Panc1 (cell line): ENCODE data around the gene C1orf210. TPM values are rescaled to one million over a fixed set of nuclear protein-coding genes. Genes with fewer than 3 reads are reported as not detected.

Source experiments
- ATAC-seq: fragments of 200-7000 bp; cut with Tn5 transposase; 2 replicates; pipeline ENCODE4 v1.9.1; 2020; ENCODE audit warnings: mild to moderate bottlenecking, moderate library complexity
- BruUV-seq: library from RNA; stranded (reverse); fragments of 400-500 nt; replicated peaks from 2 replicates; lab custom pipeline; 2021; lab: Mats Ljungman, UMichigan
- CTCF ChIA-PET: fragments of 300-600 bp; sonication (Branson Sonifier 250); formaldehyde crosslinking; loops from one replicate; lab custom pipeline; 2022; ENCODE audit warnings: antibody characterized with exemption; lab: Charles Lee
- POLR2A ChIA-PET: fragments of 300-600 bp; sonication (Branson Sonifier 250); formaldehyde crosslinking; loops from one replicate; lab custom pipeline; 2022; ENCODE audit warnings: antibody characterized with exemption; lab: Charles Lee
- DNase-seq: peaks from one replicate; pipeline ENCODE4 v3.0.0-alpha.2; 2010; ENCODE audit warnings: low read depth, low spot score
- H3K27ac ChIP-seq: 2 replicates; pipeline ENCODE4 v1.5.1; 2011; ENCODE audit warnings: mild to moderate bottlenecking, low read length, inconsistent platforms
- H3K27me3 ChIP-seq: fragments of 200-500 bp; sonication (Bioruptor generic); 2 replicates; pipeline ENCODE4 v1.6.0; 2014; ENCODE audit warnings: low read length, inconsistent platforms; ENCODE audit not compliant: control insufficient read depth, insufficient read depth
- H3K36me3 ChIP-seq: fragments of 200-500 bp; sonication (Bioruptor generic); 2 replicates; pipeline ENCODE4 v1.5.1; 2014; ENCODE audit warnings: inconsistent platforms, mild to moderate bottlenecking, low read length, moderate library complexity; ENCODE audit not compliant: control insufficient read depth, insufficient read depth
- H3K4me1 ChIP-seq: 2 replicates; pipeline ENCODE4 v1.5.1; 2011; ENCODE audit warnings: inconsistent platforms, mild to moderate bottlenecking, low read length, moderate library complexity; ENCODE audit not compliant: control insufficient read depth, insufficient read depth
- H3K4me3 ChIP-seq, 2 experiments: 2 replicates each; pipeline ENCODE4 v1.5.1; 2011 to 2012; ENCODE audit warnings: low read depth in 2 of 2, low read length in 2 of 2, mild to moderate bottlenecking in 2 of 2, inconsistent platforms in 1 of 2, moderate library complexity in 1 of 2
- H3K9me3 ChIP-seq: fragments of 200-500 bp; sonication (Bioruptor generic); 2 replicates; pipeline ENCODE4 v1.5.1; 2014; ENCODE audit warnings: low read depth, mild to moderate bottlenecking, inconsistent platforms, low read length, moderate library complexity; ENCODE audit not compliant: control insufficient read depth, insufficient read depth
- POLR2AphosphoS5 ChIP-seq: IDR thresholded peaks from 2 replicates; pipeline ENCODE4 v1.6.1; 2012; ENCODE audit warnings: mild to moderate bottlenecking, low read depth, low read length, moderate library complexity
- SIN3A ChIP-seq: IDR thresholded peaks from 2 replicates; pipeline ENCODE4 v1.6.1; 2012; ENCODE audit warnings: low read depth, mild to moderate bottlenecking, low read length, moderate library complexity, borderline replicate concordance; ENCODE audit not compliant: insufficient read depth
- TCF7L2 ChIP-seq: IDR thresholded peaks from 2 replicates; pipeline ENCODE4 v1.6.1; 2011; ENCODE audit warnings: mild to moderate bottlenecking, low read depth, low read length, inconsistent platforms
- in situ Hi-C: cut with HindIII; loops from 2 replicates; pipeline ENCODE4 v1.10.0; 2016; ENCODE audit warnings: low sequenced_read_pairs, low pct_unique_long_range_greater_than_20kb
- intact Hi-C: fragments of 100-400 bp; cut with micrococcal nuclease; formaldehyde crosslinking; loops from one replicate; pipeline ENCODE4 v1.10.0; 2022; ENCODE audit not compliant: unreplicated experiment
- total RNA-seq: library from RNA; stranded (reverse); gene quantifications from one replicate; pipeline ENCODE4 v1.2.1, GENCODE V29; 2021; ENCODE audit not compliant: unreplicated experiment
- TF ChIP-seq, protein P1 (sequence below), 2 experiments: IDR thresholded peaks; 2 replicates each; pipeline ENCODE4 v1.6.1; 2011 to 2012; ENCODE audit warnings: low read depth in 2 of 2, control low read depth in 1 of 2, low read length in 1 of 2, mild to moderate bottlenecking in 1 of 2, moderate library complexity in 1 of 2; ENCODE audit not compliant: insufficient read depth in 1 of 2
- TF ChIP-seq, protein P2 (sequence below): fragments of 450-650 bp; IDR thresholded peaks from 2 replicates; pipeline ENCODE4 v1.5.1; 2017; ENCODE audit warnings: mild to moderate bottlenecking

Gene C1orf210
- total RNA-seq, 1 experiment from 2014 or later = not detected

DNA sequence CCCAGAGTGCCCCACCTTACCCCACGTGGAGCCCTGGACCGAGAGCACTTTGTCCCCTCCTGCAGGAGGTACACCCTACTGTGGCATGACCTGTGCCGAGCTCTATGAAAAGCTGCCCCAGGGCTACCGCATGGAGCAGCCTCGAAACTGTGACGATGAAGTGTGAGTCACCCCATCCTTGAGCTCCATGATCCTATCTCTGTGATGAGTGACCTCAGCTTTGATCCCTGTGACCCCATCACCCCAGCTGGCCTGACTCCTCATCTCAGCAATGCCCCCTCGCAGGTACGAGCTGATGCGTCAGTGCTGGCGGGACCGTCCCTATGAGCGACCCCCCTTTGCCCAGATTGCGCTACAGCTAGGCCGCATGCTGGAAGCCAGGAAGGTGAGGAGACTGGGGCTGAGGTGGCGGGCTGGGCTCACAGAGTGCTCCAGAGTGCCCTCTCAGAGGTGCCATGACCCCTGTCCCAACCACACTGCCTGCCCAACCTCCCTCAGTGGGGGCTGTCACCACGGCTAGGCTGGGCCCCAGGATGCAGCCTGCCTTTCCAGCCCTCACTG, 36.0 kb upstream of the C1orf210 start:
- Histone ChIP-seq H3K4me3 (no peak overlapping the region), H3K36me3 (no peaks in the 10 kb centered on the region), H3K27me3 (no peaks in the 10 kb centered on the region), H3K27ac (no peak overlapping the region), H3K9me3 (no peaks in the 10 kb centered on the region), H3K4me1 (no peaks in the 10 kb centered on the region)
- TF ChIP-seq, protein P1, sequence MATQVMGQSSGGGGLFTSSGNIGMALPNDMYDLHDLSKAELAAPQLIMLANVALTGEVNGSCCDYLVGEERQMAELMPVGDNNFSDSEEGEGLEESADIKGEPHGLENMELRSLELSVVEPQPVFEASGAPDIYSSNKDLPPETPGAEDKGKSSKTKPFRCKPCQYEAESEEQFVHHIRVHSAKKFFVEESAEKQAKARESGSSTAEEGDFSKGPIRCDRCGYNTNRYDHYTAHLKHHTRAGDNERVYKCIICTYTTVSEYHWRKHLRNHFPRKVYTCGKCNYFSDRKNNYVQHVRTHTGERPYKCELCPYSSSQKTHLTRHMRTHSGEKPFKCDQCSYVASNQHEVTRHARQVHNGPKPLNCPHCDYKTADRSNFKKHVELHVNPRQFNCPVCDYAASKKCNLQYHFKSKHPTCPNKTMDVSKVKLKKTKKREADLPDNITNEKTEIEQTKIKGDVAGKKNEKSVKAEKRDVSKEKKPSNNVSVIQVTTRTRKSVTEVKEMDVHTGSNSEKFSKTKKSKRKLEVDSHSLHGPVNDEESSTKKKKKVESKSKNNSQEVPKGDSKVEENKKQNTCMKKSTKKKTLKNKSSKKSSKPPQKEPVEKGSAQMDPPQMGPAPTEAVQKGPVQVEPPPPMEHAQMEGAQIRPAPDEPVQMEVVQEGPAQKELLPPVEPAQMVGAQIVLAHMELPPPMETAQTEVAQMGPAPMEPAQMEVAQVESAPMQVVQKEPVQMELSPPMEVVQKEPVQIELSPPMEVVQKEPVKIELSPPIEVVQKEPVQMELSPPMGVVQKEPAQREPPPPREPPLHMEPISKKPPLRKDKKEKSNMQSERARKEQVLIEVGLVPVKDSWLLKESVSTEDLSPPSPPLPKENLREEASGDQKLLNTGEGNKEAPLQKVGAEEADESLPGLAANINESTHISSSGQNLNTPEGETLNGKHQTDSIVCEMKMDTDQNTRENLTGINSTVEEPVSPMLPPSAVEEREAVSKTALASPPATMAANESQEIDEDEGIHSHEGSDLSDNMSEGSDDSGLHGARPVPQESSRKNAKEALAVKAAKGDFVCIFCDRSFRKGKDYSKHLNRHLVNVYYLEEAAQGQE (IDR thresholded peaks at IDR 0.05; ENCODE audit: insufficient read depth in 1 of 2, low read depth in 2 of 2, low read length in 1 of 2) = no peak
- no peak for TF ChIP-seq POLR2AphosphoS5
- no peak for TF ChIP-seq TCF7L2
- TF ChIP-seq SIN3A = no peak
- TF ChIP-seq, protein P2, sequence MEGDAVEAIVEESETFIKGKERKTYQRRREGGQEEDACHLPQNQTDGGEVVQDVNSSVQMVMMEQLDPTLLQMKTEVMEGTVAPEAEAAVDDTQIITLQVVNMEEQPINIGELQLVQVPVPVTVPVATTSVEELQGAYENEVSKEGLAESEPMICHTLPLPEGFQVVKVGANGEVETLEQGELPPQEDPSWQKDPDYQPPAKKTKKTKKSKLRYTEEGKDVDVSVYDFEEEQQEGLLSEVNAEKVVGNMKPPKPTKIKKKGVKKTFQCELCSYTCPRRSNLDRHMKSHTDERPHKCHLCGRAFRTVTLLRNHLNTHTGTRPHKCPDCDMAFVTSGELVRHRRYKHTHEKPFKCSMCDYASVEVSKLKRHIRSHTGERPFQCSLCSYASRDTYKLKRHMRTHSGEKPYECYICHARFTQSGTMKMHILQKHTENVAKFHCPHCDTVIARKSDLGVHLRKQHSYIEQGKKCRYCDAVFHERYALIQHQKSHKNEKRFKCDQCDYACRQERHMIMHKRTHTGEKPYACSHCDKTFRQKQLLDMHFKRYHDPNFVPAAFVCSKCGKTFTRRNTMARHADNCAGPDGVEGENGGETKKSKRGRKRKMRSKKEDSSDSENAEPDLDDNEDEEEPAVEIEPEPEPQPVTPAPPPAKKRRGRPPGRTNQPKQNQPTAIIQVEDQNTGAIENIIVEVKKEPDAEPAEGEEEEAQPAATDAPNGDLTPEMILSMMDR = no peak
- in situ Hi-C loops = no loop called here
- POLR2A ChIA-PET = interaction anchor here (0.6 to 1.3 kb wide), 3 partner anchors 15 to 761 kb away, joined by 4 to 8 read pairs (median 5); no protein-coding TSS in a partner anchor
- intact Hi-C loops = no loop called here
- no TSS peak for BruUV-seq
- DNase-seq (no peak), ATAC-seq (no peak)
- CTCF ChIA-PET = no interaction called here

DNA sequence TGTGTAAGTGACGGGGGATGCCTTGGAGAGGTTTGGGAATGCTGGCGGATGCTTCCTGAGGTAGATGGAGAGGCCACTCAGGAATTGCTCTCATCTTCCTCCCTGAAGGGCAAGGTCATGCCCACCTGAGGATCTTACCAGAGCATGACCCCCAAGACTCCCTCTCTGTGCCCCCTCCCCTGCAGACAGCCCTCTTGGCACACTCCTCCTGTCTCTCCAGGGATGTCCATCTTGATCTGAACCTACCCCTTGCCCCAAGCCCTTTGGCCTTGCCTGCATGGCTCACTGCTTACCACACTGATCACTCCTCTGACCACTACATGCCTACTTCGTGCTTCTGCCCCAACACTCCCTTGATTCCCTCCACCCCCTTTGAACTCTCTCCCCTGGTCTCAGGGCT, 34.4 kb upstream of the C1orf210 start:
- no peak overlapping the region for H3K27ac ChIP-seq
- intact Hi-C loops = no loop called here
- no peaks in the 10 kb centered on the region for H3K36me3 ChIP-seq
- H3K4me1 ChIP-seq = no peaks in the 10 kb centered on the region
- TF ChIP-seq POLR2AphosphoS5 (no peak), TCF7L2 (no peak), SIN3A (no peak)
- TF ChIP-seq, protein P2 = no peak
- TF ChIP-seq, protein P1 (IDR thresholded peaks at IDR 0.05; ENCODE audit: insufficient read depth in 1 of 2, low read depth in 2 of 2, low read length in 1 of 2) = no peak
- H3K27me3 ChIP-seq = no peaks in the 10 kb centered on the region
- in situ Hi-C loops = no loop called here
- ChIA-PET CTCF (no interaction called here), POLR2A (no interaction called here)
- no peak for DNase-seq
- BruUV-seq = no TSS peak
- no peak for ATAC-seq
- no peaks in the 10 kb centered on the region for H3K9me3 ChIP-seq
- no peak overlapping the region for H3K4me3 ChIP-seq
